IPS DF 19.7 (cell line): ENCODE data around the gene FAM174C.
"Not testable (repeated sequence)": the region's sequence is repeated elsewhere in the genome, so short reads cannot be mapped to it uniquely, and the experiment has no call there.

Source experiments
- DNase-seq: peaks from one replicate; pipeline ENCODE4 v3.0.0-alpha.2; 2013; ENCODE audit warnings: low read depth, low spot score

The FAM174C gene

DNA sequence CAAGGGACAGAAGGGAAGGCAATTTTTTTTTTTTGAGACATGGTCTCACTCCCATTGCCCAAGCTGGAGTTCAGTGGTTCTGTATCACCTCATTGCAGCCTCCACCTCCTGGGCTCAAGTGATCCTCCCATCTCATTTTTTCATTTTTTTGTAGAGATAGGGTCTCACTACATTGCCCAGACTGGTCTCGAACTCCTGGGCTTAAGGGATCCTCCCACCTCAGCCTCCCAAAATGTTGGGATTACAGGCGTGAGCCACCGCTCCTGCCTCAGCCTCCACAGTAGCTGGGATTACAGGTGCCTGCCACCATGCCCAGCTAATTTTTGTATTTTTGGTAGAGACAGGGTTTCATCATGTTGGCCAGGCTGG, 44.9 kb downstream of the FAM174C start:
- not testable (repeated sequence) for DNase-seq

DNA sequence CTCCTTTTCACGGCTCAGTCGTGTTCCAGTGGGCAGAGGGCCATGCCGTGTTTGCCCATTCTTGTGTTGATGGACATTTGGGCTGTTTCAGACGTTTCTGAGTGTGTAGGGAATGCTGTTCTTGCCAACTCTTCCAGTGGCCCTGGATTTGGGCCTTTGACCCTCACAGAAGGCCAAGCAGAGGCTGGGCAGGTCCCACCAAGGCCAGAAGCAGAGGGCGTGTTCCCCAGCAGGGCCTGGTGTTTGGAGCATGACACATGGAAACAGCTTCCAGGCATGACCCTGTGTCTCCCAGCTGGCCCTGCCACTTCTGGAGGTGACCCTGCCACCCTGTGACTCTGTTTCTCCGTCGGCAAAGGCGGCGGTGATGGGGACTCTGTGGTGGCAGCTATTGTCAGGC, 46.2 kb downstream of the FAM174C start:
- no peak for DNase-seq

DNA sequence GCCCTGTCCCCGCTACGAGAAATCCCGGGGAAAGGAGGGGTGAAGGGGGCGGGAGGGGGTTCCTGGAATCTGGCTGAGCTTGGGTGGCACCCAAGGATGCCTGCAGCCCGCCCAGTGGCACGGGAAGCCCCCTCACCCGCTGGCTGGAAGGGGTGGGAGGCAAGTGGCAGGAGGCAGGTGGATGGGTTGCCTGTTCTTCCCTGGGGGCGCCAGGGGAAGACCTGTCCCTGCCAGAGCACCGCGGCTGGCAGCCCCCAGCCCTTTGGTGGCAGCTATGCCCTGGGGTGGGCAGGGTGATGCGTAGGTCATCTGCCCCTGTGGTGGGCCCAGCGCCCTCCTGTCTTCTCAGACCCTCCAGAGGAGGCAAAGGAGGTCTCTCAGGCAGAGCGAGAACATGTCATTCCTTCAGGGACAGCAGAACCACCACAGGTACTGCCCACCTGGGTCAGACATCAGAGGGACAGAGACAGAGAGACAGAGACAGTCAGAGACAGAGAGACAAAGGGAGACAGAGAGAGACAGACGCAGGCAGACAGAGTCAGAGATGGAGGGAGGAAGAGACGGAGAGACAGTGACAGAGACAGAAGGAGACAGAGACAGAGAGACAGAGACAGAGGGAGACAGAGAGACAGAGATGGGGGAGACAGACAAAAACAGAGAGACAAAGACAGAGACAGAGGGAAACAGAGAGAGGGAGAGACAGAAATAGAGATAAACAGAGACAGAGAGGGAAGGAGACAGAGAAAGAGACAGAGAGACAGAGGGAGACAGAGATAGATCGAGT, 47.1 kb downstream of the FAM174C start:
- no peak for DNase-seq

DNA sequence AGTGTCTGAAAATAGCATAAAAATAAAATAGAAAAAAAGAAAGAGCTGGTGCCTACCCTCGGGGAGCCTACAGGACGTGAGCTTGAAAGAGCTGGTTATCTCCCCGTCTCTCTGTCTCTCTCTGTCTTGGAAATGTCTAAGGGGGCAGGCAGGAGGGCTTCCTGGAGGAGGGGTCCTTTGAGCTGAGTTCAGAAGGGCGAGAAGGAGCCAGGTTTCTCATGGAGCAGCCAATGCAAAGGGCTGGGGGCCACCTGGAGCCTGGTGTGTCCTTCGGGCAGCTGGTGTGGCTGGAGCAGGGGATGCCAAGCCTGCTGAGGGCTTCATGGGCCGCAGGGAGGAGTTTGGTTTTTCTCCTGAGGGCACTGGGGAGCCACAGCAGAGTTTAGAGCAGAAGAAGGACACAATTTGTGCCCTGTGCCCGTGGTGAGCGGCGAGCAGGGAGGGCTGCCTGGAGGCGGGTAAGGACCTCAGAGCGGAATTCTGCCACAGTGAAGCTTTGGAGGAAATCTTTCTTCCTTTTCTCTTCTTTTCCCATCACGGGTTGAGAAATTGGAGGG, 49.0 kb downstream of the FAM174C start:
- no peak for DNase-seq

DNA sequence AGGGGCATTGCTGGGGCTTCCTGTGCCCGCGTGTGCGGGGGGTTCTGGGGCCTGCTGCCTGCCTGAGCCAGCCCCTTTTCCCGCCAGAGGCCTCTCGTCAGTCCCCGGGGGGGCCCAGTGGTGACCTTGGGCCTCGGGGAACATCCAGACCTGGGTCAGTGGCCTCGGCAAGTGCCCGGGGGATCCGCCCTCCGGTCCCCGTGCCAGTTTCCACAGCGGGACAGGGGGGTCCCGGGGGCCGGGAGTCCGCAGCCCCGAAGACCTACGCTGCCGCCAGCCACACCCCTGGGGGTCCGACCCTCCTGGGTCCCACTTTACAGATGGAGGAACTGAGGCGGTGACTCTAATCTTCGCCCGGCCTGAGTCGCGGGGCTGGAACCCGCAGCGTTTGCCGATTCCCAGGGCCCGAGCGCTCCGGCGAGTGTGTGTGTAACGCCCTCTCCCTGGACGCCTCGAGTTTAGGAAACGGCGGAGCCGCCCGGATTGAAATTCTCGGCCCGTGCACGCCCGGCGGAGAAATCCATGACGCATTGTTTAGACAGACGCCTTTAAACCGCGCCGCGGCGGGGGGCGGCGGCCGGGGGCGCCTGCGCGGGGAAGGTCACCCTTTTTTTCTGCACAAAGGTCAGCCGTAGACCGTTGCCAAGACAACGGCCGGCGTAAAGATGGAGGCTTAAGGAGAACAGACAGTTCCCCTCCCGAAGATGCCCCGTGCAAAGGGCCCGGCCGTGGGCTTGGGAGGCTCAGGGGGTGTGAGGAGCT, 49.7 kb downstream of the FAM174C start:
- DNase-seq = no peak

DNA sequence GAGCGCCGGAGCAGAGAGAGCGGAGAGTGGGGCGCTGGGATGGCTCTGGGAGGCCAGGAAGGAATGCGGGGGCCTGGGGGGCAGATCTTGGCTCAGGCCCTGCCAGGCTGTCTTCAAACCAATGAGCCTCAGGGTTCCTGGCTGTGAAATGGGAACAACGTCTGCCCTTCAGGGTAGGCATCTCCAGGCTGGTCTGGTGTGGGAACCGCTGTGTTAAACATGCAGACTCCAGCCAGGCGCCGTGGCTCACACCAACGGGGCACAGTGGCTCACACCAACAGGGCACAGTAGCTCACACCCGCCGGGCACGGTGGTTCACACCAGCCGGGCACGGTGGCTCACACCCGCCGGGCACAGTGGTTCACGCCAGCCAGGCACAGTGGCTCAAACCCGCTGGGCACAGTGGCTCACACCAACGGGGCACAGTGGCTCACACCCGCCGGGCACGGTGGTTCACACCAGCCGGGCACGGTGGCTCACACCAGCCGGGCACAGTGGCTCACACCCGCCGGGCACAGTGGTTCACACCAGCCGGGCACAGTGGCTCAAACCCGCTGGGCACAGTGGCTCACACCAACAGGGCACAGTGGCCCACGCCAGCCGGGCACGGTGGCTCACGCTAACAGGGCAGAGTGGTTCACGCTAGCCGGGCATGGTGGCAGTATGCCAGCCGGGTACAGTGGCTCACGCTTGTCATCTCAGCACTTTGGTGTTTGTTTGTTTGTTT, 50.4 kb downstream of the FAM174C start:
- no peak for DNase-seq

DNA sequence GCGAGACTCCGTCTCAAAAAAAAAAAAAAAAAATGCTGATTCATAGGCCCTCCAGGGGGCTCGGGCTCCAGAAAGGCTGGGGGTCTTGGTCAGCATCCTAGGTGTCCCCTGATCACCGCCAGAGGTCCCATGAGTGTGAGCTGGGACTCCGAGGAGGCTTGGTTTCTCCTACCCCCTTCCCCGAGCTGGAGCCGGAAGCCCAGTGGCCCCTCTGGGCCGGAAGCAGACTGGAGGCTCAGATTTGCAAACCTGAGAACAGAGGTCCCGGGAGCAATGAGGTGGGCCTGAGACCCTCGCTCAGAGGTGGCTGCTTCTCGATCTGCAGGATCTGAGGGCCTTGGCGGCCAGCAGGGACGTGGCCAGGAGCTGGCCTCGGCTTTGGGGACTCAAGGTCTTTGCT, 51.8 kb downstream of the FAM174C start:
- DNase-seq = no peak
